ENCODE measurements around the gene TAGLN2.

TAGLN2 gene

GRCh38 chr1:159949123-159949522 lies 23.8 kb upstream of the TAGLN2 start:
- no peak for DNase-seq (ENCODE audit: low read depth in 3 of 3)

GRCh38 chr1:159947942-159948341 lies 22.6 kb upstream of the TAGLN2 start:
- no peak for DNase-seq (ENCODE audit: low read depth in 3 of 3)

GRCh38 chr1:159946242-159947187 lies 21.2 kb upstream of the TAGLN2 start:
- no peak for DNase-seq (ENCODE audit: low read depth in 3 of 3)

GRCh38 chr1:159945483-159946241 lies 20.4 kb upstream of the TAGLN2 start, which contains the start of gene IGSF9:
Gene IGSF9, minus strand, starts transcription at chr1:159945613. Its CDS starts 2,159 bp downstream, at chr1:159943454.
- DNase-seq (ENCODE audit: low read depth in 3 of 3), result peak in 2 of 3 experiments; percentile 57 to 63

GRCh38 chr1:159944623-159945455 lies 19.5 kb upstream of the TAGLN2 start:
- no peak for DNase-seq (ENCODE audit: low read depth in 3 of 3)

GRCh38 chr1:159943908-159944622 lies 18.8 kb upstream of the TAGLN2 start:
- DNase-seq (ENCODE audit: low read depth in 3 of 3), result no peak

- DNase-seq (ENCODE audit: low read depth in 3 of 3), result no peak
These were observed 18.0 kb upstream of the TAGLN2 start for GRCh38 chr1:159943278-159943640.

- no peak for DNase-seq (ENCODE audit: low read depth in 3 of 3)
These were observed 17.4 kb upstream of the TAGLN2 start for GRCh38 chr1:159942632-159943277.

- no peak for DNase-seq (ENCODE audit: low read depth in 3 of 3)
These were observed 16.6 kb upstream of the TAGLN2 start for GRCh38 chr1:159941591-159942560.

- DNase-seq (ENCODE audit: low read depth in 3 of 3), result no peak
These were observed 15.8 kb upstream of the TAGLN2 start for GRCh38 chr1:159941141-159941540.

GRCh38 chr1:159940006-159940620 lies 14.8 kb upstream of the TAGLN2 start:
- DNase-seq (ENCODE audit: low read depth in 3 of 3), result no peak

GRCh38 chr1:159939678-159940002 lies 14.3 kb upstream of the TAGLN2 start:
- DNase-seq (ENCODE audit: low read depth in 3 of 3), result no peak

GRCh38 chr1:159938905-159939677 lies 13.8 kb upstream of the TAGLN2 start:
- no peak for DNase-seq (ENCODE audit: low read depth in 3 of 3)

GRCh38 chr1:159938211-159938852 lies 13.0 kb upstream of the TAGLN2 start:
- DNase-seq (ENCODE audit: low read depth in 3 of 3), result no peak

GRCh38 chr1:159937054-159937750 lies 11.9 kb upstream of the TAGLN2 start:
- DNase-seq (ENCODE audit: low read depth in 3 of 3), result no peak

- DNase-seq (ENCODE audit: low read depth in 3 of 3), result peak; percentile 69 to 79 (median 72)
These were observed 11.1 kb upstream of the TAGLN2 start for GRCh38 chr1:159936273-159936904.
